Vagina (tissue), 2 donors: ENCODE data around the gene MED16.

Experiments used
- POLR2A ChIP-seq, 2 donors: fragments of 450-650 bp; IDR thresholded peaks; one replicate each; pipeline ENCODE4 v1.6.1; 2017; ENCODE audit warnings: antibody characterized with exemption in 2 of 2, mild to moderate bottlenecking in 2 of 2, moderate library complexity in 2 of 2
- POLR2AphosphoS5 ChIP-seq, 2 donors: sonication (generic); formaldehyde crosslinking; IDR thresholded peaks; one replicate each; pipeline ENCODE4 v1.9.0; 2017; ENCODE audit warnings: antibody characterized with exemption in 2 of 2, mild to moderate bottlenecking in 2 of 2, low read depth in 1 of 2; ENCODE audit not compliant: insufficient read depth in 1 of 2
- TF ChIP-seq, protein P1 (sequence below), 3 experiments: fragments of 450-650 bp in 2 of 3; fragments of 200-600 bp in 1 of 3; sonication (generic) in 1 of 3; IDR thresholded peaks; one replicate each; pipeline ENCODE4 v1.5.1; 2017 to 2019; ENCODE audit warnings: antibody characterized with exemption in 3 of 3, mild to moderate bottlenecking in 2 of 3, moderate library complexity in 2 of 3

DNA sequence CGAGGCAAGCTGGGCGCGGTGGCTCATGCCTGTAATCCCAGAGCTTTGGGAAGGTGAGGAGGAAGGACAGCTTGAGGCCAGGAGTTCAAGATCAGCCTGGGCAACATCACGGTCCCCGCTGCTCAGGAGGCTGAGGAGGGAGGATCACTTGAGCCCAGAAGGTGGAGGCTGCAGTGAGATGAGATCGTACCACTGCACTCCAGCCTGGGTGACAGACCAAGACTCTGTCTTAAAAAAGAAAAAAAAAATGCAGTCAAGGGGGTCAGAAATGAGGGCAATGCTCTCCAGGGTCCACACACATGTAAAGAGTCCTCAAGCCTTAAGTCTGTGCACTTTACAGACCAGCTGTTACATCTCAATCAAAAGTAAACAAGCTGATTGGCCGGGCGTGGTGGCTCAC lies 11.6 kb upstream of the MED16 start:
- TF ChIP-seq, protein P1, sequence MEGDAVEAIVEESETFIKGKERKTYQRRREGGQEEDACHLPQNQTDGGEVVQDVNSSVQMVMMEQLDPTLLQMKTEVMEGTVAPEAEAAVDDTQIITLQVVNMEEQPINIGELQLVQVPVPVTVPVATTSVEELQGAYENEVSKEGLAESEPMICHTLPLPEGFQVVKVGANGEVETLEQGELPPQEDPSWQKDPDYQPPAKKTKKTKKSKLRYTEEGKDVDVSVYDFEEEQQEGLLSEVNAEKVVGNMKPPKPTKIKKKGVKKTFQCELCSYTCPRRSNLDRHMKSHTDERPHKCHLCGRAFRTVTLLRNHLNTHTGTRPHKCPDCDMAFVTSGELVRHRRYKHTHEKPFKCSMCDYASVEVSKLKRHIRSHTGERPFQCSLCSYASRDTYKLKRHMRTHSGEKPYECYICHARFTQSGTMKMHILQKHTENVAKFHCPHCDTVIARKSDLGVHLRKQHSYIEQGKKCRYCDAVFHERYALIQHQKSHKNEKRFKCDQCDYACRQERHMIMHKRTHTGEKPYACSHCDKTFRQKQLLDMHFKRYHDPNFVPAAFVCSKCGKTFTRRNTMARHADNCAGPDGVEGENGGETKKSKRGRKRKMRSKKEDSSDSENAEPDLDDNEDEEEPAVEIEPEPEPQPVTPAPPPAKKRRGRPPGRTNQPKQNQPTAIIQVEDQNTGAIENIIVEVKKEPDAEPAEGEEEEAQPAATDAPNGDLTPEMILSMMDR (IDR thresholded peaks at IDR 0.05), result no peak
- TF ChIP-seq POLR2AphosphoS5 (IDR thresholded peaks at IDR 0.05; ENCODE audit: insufficient read depth in 1 of 2, low read depth in 1 of 2) (no peak), POLR2A (IDR thresholded peaks at IDR 0.05) (no peak)
